OCI-LY7 (cell line): ENCODE results near the gene AGBL1.

Experiments used
- CTCF ChIP-seq: fragments of 200-600 bp; sonication (generic); conservative IDR thresholded peaks from 2 replicates; pipeline ENCODE4 v1.5.1; 2014; ENCODE audit warnings: mild to moderate bottlenecking, antibody characterized with exemption, low read length, moderate library complexity, mixed read lengths
- EZH2phosphoT487 ChIP-seq: fragments of 200-600 bp; sonication (generic); IDR thresholded peaks from 2 replicates; pipeline ENCODE4 v1.6.1; 2018; ENCODE audit warnings: low read depth, borderline replicate concordance, mild to moderate bottlenecking, mixed run types, antibody characterized with exemption, low read length, moderate library complexity, mixed read lengths

GRCh38 chr15:86620157-86620556 is 540.5 kb downstream of the AGBL1 start:
- TF ChIP-seq CTCF (no peak), EZH2phosphoT487 (no peak)
